ENCODE measurements around the gene STOML2. TPM values are rescaled to one million over a fixed set of nuclear protein-coding genes. Genes with fewer than 3 reads are reported as not detected.

The STOML2 gene
- total and polyA plus RNA-seq, 2 donors (not counting 1 experiment from before 2014, with no cell fraction given): 58.9 to 64.6 TPM

- H3K4me1 Mint-ChIP-seq: peaks cover 58% of the 10 kb centered on the region
- ATAC-seq (ENCODE audit: low read depth) (peak; percentile 77), DNase-seq (peak; percentile 96)
- TF ChIP-seq EZH2 (IDR thresholded peaks at IDR 0.05; ENCODE audit: borderline replicate concordance, insufficient read depth, low read depth, low read length, poor library complexity, severe bottlenecking): no peak
- Histone ChIP-seq H3K27me3 (replicated peaks in 1 of 4; ENCODE audit: control extremely low read depth in 1 of 4, control insufficient read depth in 3 of 4, insufficient read depth in 4 of 4, low read length in 3 of 4) (no peaks in the 10 kb centered on the region), H3K4me3 (ENCODE audit: control extremely low read depth in 1 of 5, extremely low read depth in 1 of 5, insufficient read depth in 1 of 5, low read depth in 2 of 5, low read length in 4 of 5) (peak overlapping the region; percentile 32 to 74 (median 59)), H3K36me3 (replicated peaks in 1 of 2; ENCODE audit: control extremely low read depth in 1 of 2, control insufficient read depth in 1 of 2, extremely low read depth in 1 of 2, insufficient read depth in 2 of 2, low read length in 1 of 2) (peaks cover 0 to 7% of the 10 kb centered on the region in 2 experiments), H3K9me3 (ENCODE audit: control extremely low read depth in 1 of 3, control insufficient read depth in 2 of 3, insufficient read depth in 1 of 3, low read length in 2 of 3) (no peaks in the 10 kb centered on the region), H3K79me2 (ENCODE audit: control insufficient read depth, insufficient read depth, low read length) (peaks cover 8% of the 10 kb centered on the region), H3K4me1 (ENCODE audit: control insufficient read depth in 2 of 2, insufficient read depth in 2 of 2, low read length in 2 of 2) (peaks cover 33 to 45% of the 10 kb centered on the region in 2 donors), H3K27ac (ENCODE audit: low read length in 2 of 2) (peak overlapping the region; percentile 80 to 83), H3K9ac (ENCODE audit: low read length) (peak overlapping the region; percentile 68), H2AFZ (ENCODE audit: insufficient read depth, low read depth, low read length, poor library complexity, severe bottlenecking) (peak overlapping the region; percentile 81), H4K20me1 (ENCODE audit: control insufficient read depth, insufficient read depth, low read length, poor library complexity, severe bottlenecking) (no peaks in the 10 kb centered on the region), H3K4me2 (replicated peaks; ENCODE audit: low read depth, low read length, poor library complexity, severe bottlenecking) (peak overlapping the region; percentile 98)
- intact Hi-C loops (cut with micrococcal nuclease): loop anchor here (1.0 to 10.0 kb wide), 6 partner anchors 8 to 924 kb away; partner anchors contain the start of genes DNAI1, FAM219A, RECK and STOML2
- CTCF ChIA-PET: interaction anchor here (0.6 to 3.0 kb wide), 10 partner anchors 8 to 584 kb away, joined by 3 to 18 read pairs (median 4); partner anchors contain the start of genes FANCG, PIGO and STOML2
- WGBS (ENCODE audit: insufficient coverage): 2% methylated on average over 52 of the region's 57 CpGs
- H3K9me3 Mint-ChIP-seq (ENCODE audit: insufficient read depth): no peaks in the 10 kb centered on the region
- H3K4me3 Mint-ChIP-seq: peak overlapping the region; percentile 88
- no peaks in the 10 kb centered on the region for H3K27me3 Mint-ChIP-seq
- H3K27ac Mint-ChIP-seq: peak overlapping the region; percentile 93
- POLR2A ChIA-PET: interaction anchor here (0.5 to 2.1 kb wide), 6 partner anchors 8 to 493 kb away, joined by 3 to 13 read pairs (median 4); partner anchors contain the start of genes FANCG, PIGO, STOML2 and VCP
Observed at GRCh38 chr9:35111001-35111933, 8.3 kb upstream of the STOML2 start.

GRCh38 chr9:35110327-35110761, 7.4 kb upstream of the STOML2 start:
- TF ChIP-seq EZH2 (IDR thresholded peaks at IDR 0.05; ENCODE audit: borderline replicate concordance, insufficient read depth, low read depth, low read length, poor library complexity, severe bottlenecking) (no peak), CTCF (IDR thresholded peaks at IDR 0.05) (no peak)
- Histone ChIP-seq H3K36me3 (replicated peaks in 1 of 2; ENCODE audit: control extremely low read depth in 1 of 2, control insufficient read depth in 1 of 2, extremely low read depth in 1 of 2, insufficient read depth in 2 of 2, low read length in 1 of 2) (peaks cover 0 to 10% of the 10 kb centered on the region in 2 experiments), H3K4me3 (ENCODE audit: control extremely low read depth in 1 of 5, extremely low read depth in 1 of 5, insufficient read depth in 1 of 5, low read depth in 2 of 5, low read length in 4 of 5) (no peak overlapping the region), H4K20me1 (ENCODE audit: control insufficient read depth, insufficient read depth, low read length, poor library complexity, severe bottlenecking) (no peaks in the 10 kb centered on the region), H3K27me3 (replicated peaks in 1 of 4; ENCODE audit: control extremely low read depth in 1 of 4, control insufficient read depth in 3 of 4, insufficient read depth in 4 of 4, low read length in 3 of 4) (no peaks in the 10 kb centered on the region), H3K9me3 (ENCODE audit: control extremely low read depth in 1 of 3, control insufficient read depth in 2 of 3, insufficient read depth in 1 of 3, low read length in 2 of 3) (no peaks in the 10 kb centered on the region), H3K4me2 (replicated peaks; ENCODE audit: low read depth, low read length, poor library complexity, severe bottlenecking) (peak overlapping the region; percentile 98), H3K9ac (ENCODE audit: low read length) (no peak overlapping the region), H3K27ac (ENCODE audit: low read length in 2 of 2) (peak overlapping the region; percentile 80 to 83), H2AFZ (ENCODE audit: insufficient read depth, low read depth, low read length, poor library complexity, severe bottlenecking) (no peak overlapping the region), H3K79me2 (ENCODE audit: control insufficient read depth, insufficient read depth, low read length) (peaks cover 8% of the 10 kb centered on the region), H3K4me1 (ENCODE audit: control insufficient read depth in 2 of 2, insufficient read depth in 2 of 2, low read length in 2 of 2) (peaks cover 30 to 41% of the 10 kb centered on the region in 2 donors)
- ChIA-PET CTCF (interaction anchor here (1.6 to 3.0 kb wide), 4 partner anchors 13 to 211 kb away, joined by 3 to 18 read pairs (median 6); partner anchors contain the start of gene PIGO), POLR2A (interaction anchor here (0.5 to 2.1 kb wide), 4 partner anchors 14 to 45 kb away, joined by 3 to 13 read pairs (median 4); partner anchors contain the start of genes FANCG, PIGO and VCP)
- Mint-ChIP-seq H3K9me3 (ENCODE audit: insufficient read depth) (no peaks in the 10 kb centered on the region), H3K27ac (peak overlapping the region; percentile 93), H3K4me1 (peaks cover 49% of the 10 kb centered on the region), H3K27me3 (no peaks in the 10 kb centered on the region), H3K4me3 (peak overlapping the region; percentile 88)
- intact Hi-C loops (cut with micrococcal nuclease): loop anchor here (5.0 to 10.0 kb wide), 2 partner anchors 653 to 924 kb away; partner anchors contain the start of genes DNAI1, FAM219A and RECK
- 20% methylated on average over 1 of the region's 3 CpGs for WGBS (ENCODE audit: insufficient coverage)
- ATAC-seq (ENCODE audit: low read depth) (no peak), DNase-seq (peak; percentile 38)
